OCI-LY1 (cell line): Measurements from ENCODE around the gene CCDC146.

ENCODE experiments used
- H2AFZ ChIP-seq: fragments of 200-600 bp; sonication (generic), shearing (Covaris generic); 2 replicates; pipeline ENCODE4 v1.6.0; 2014; ENCODE audit warnings: antibody characterized with exemption, mild to moderate bottlenecking, low read length
- H3F3A ChIP-seq: fragments of 200-600 bp; sonication (generic), shearing (Covaris generic); 2 replicates; pipeline ENCODE4 v1.6.0; 2014; ENCODE audit warnings: mild to moderate bottlenecking, antibody characterized with exemption, low read length, moderate library complexity; ENCODE audit not compliant: insufficient read depth
- H3K27ac ChIP-seq: fragments of 200-600 bp; sonication (generic); 2 replicates; pipeline ENCODE4 v1.5.1; 2014; ENCODE audit warnings: low read length, mixed run types, mild to moderate bottlenecking, low read depth; ENCODE audit not compliant: poor library complexity, severe bottlenecking
- H3K27me3 ChIP-seq: fragments of 200-600 bp; sonication (generic); 2 replicates; pipeline ENCODE4 v1.6.0; 2014; ENCODE audit warnings: antibody characterized with exemption, mild to moderate bottlenecking, low read length, moderate library complexity; ENCODE audit not compliant: insufficient read depth
- H3K36me3 ChIP-seq: fragments of 200-600 bp; sonication (generic); 2 replicates; pipeline ENCODE4 v1.6.1; 2014; ENCODE audit warnings: mild to moderate bottlenecking, antibody characterized with exemption, low read length, moderate library complexity, mixed read lengths; ENCODE audit not compliant: insufficient read depth
- H3K4me1 ChIP-seq: fragments of 200-600 bp; sonication (generic); 2 replicates; pipeline ENCODE4 v1.5.1; 2014; ENCODE audit warnings: mild to moderate bottlenecking, low read length, moderate library complexity; ENCODE audit not compliant: insufficient read depth, severe bottlenecking
- H3K4me2 ChIP-seq: fragments of 200-600 bp; sonication (generic), shearing (Covaris generic); 2 replicates; pipeline ENCODE4 v1.6.1; 2014; ENCODE audit warnings: low read length
- H3K4me3 ChIP-seq: fragments of 200-600 bp; sonication (generic); 2 replicates; pipeline ENCODE4 v1.5.1; 2014; ENCODE audit warnings: low read length, low read depth, mild to moderate bottlenecking, mixed read lengths; ENCODE audit not compliant: poor library complexity, severe bottlenecking
- H3K79me2 ChIP-seq: fragments of 200-600 bp; shearing (Covaris generic); 2 replicates; pipeline ENCODE4 v1.6.1; 2016; ENCODE audit warnings: mixed run types, low read length, mixed read lengths; ENCODE audit not compliant: insufficient read depth
- H3K9ac ChIP-seq: fragments of 200-600 bp; sonication (generic), shearing (Covaris generic); 2 replicates; pipeline ENCODE4 v1.6.1; 2014; ENCODE audit warnings: mild to moderate bottlenecking, low read length, mixed read lengths
- H3K9me2 ChIP-seq: fragments of 200-600 bp; sonication (generic), shearing (Covaris generic); 2 replicates; pipeline ENCODE4 v1.6.1; 2014; ENCODE audit warnings: low read depth, mild to moderate bottlenecking, low read length, mixed read lengths
- H3K9me3 ChIP-seq: fragments of 200-600 bp; shearing (Covaris generic); 2 replicates; pipeline ENCODE4 v1.6.1; 2014; ENCODE audit warnings: low read length, mixed read lengths
- H4K20me1 ChIP-seq: fragments of 200-600 bp; sonication (generic), shearing (Covaris generic); 2 replicates; pipeline ENCODE4 v1.6.0; 2016; ENCODE audit warnings: mild to moderate bottlenecking, low read length; ENCODE audit not compliant: insufficient read depth
- CTCF ChIP-seq: fragments of 200-600 bp; sonication (generic), shearing (Covaris generic); IDR thresholded peaks from 2 replicates; pipeline ENCODE4 v1.5.1; 2017; ENCODE audit warnings: mild to moderate bottlenecking, antibody characterized with exemption, low read length, moderate library complexity, mixed read lengths
- EZH2 ChIP-seq: fragments of 200-600 bp; sonication (generic), shearing (Covaris generic); IDR thresholded peaks from 2 replicates; pipeline ENCODE4 v1.8.0; 2017; ENCODE audit warnings: borderline replicate concordance, mixed run types, mild to moderate bottlenecking, antibody characterized with exemption, low read length, moderate library complexity, mixed read lengths

CCDC146 gene

DNA sequence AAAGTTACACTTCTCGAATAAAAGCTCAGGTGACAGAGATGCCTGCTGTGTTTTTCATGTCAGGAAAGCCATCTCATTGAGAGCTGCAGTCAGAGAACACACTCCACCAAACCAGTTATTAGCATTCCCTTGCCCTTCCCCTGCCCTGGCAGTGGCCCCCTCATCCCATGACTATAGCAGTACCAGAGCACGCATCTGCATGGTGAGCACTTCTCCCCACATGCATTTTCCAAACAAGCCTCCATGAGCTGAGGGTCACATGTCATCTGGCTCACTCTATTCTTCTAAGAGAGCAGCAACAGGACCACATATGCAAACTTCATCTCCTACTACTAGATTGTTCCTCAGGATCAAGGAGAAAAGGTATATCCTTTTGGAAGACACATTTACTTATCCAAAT lies 119.7 kb downstream of the CCDC146 start:
- Histone ChIP-seq H4K20me1 (no peaks in the 10 kb centered on the region), H3K9ac (no peak overlapping the region), H3K79me2 (no peaks in the 10 kb centered on the region), H3K4me1 (peaks cover 5% of the 10 kb centered on the region), H3K36me3 (no peaks in the 10 kb centered on the region), H3K27me3 (no peaks in the 10 kb centered on the region), H3F3A (no peaks in the 10 kb centered on the region), H2AFZ (no peak overlapping the region), H3K9me2 (no peaks in the 10 kb centered on the region), H3K27ac (no peak overlapping the region), H3K9me3 (no peaks in the 10 kb centered on the region), H3K4me2 (no peak overlapping the region), H3K4me3 (no peak overlapping the region)
- no peak for TF ChIP-seq CTCF
- no peak for TF ChIP-seq EZH2

GRCh38 chr7:77242554-77242953 lies 120.1 kb downstream of the CCDC146 start:
- Histone ChIP-seq H3K9me2 (no peaks in the 10 kb centered on the region), H3F3A (no peaks in the 10 kb centered on the region), H3K27ac (no peak overlapping the region), H2AFZ (no peak overlapping the region), H3K4me3 (no peak overlapping the region), H3K4me1 (peaks cover 5% of the 10 kb centered on the region), H3K27me3 (no peaks in the 10 kb centered on the region), H3K4me2 (no peak overlapping the region), H3K9ac (no peak overlapping the region), H4K20me1 (no peaks in the 10 kb centered on the region), H3K9me3 (no peaks in the 10 kb centered on the region), H3K79me2 (no peaks in the 10 kb centered on the region), H3K36me3 (no peaks in the 10 kb centered on the region)
- TF ChIP-seq CTCF (no peak), EZH2 (no peak)

DNA sequence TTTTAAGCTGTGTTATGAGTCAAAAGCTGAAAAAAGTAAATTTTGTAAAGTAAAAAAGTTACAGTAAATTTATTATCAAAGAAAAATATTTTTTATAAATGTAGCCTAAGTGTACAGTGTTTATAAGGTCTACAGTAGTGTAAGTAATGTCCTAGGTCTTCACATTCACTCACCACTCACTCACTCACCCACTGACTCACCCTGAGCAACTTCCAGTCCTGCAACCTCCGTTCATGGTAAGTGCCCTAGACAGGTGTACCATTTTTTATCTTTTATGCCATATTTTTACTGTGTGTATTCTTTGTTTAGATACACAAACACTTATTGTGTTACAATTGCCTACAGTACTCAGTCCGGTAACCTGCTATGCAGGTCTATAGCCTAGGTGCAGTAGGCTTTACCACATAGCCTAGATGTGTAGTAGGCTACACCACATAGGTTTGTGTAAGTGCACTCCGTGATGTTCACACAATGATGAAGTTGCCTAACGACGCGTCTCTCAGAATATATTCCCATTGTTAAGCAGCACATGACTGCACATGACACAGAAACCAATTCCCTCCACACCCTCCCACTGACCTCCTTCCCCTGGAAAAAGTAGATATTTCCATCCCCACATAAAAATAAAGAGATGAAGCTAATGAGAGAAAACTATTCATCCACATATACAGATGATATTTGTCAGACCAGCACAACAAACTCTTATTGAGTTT lies 122.0 kb downstream of the CCDC146 start:
- H2AFZ ChIP-seq = no peak overlapping the region
- no peaks in the 10 kb centered on the region for H4K20me1 ChIP-seq
- H3K4me3 ChIP-seq = no peak overlapping the region
- H3K4me2 ChIP-seq = no peak overlapping the region
- TF ChIP-seq CTCF (no peak), EZH2 (no peak)
- H3F3A ChIP-seq = no peaks in the 10 kb centered on the region
- no peak overlapping the region for H3K9ac ChIP-seq
- H3K9me2 ChIP-seq = no peaks in the 10 kb centered on the region
- no peaks in the 10 kb centered on the region for H3K27me3 ChIP-seq
- H3K4me1 ChIP-seq = peaks cover 3% of the 10 kb centered on the region
- H3K79me2 ChIP-seq = no peaks in the 10 kb centered on the region
- no peaks in the 10 kb centered on the region for H3K9me3 ChIP-seq
- H3K36me3 ChIP-seq = no peaks in the 10 kb centered on the region
- H3K27ac ChIP-seq = no peak overlapping the region
